Mesothelial cell of epicardium (in vitro differentiated cells): ENCODE measurements around the gene AP1M2. TPM values are rescaled to one million over a fixed set of nuclear protein-coding genes. Genes with fewer than 3 reads are reported as not detected.

Experiments
- DNase-seq, 2 experiments: peaks; one replicate each; pipeline ENCODE4 v3.0.0; 2021; ENCODE audit warnings: low spot score in 2 of 2; ENCODE audit not compliant: unreplicated experiment in 2 of 2
- H3K27ac Mint-ChIP-seq: 2 replicates; pipeline ENCODE4 v1.8.0; 2021; ENCODE audit warnings: mixed read lengths
- H3K27me3 Mint-ChIP-seq: 2 replicates; pipeline ENCODE4 v1.8.0; 2021; ENCODE audit warnings: low read depth, mixed read lengths
- H3K36me3 Mint-ChIP-seq: 2 replicates; pipeline ENCODE4 v1.8.0; 2021; ENCODE audit warnings: mixed read lengths
- H3K4me1 Mint-ChIP-seq: 2 replicates; pipeline ENCODE4 v1.8.0; 2021; ENCODE audit warnings: mixed read lengths
- H3K4me3 Mint-ChIP-seq: 2 replicates; pipeline ENCODE4 v1.8.0; 2021; ENCODE audit warnings: mild to moderate bottlenecking, moderate library complexity, mixed read lengths
- H3K9me3 Mint-ChIP-seq: 2 replicates; pipeline ENCODE4 v1.8.0; 2021; ENCODE audit warnings: mixed read lengths
- CTCF ChIP-seq: fragments of 200-600 bp; sonication (generic); IDR thresholded peaks from one replicate; pipeline ENCODE4 v1.5.0; 2021; ENCODE audit warnings: antibody characterized with exemption; ENCODE audit not compliant: unreplicated experiment
- total RNA-seq: library from RNA; stranded (reverse); gene quantifications from 3 replicates; pipeline ENCODE4 v1.2.1, GENCODE V29; 2021

The AP1M2 gene
- total RNA-seq, 1 donor from 2014 or later = 25.9 TPM

- H3K27ac Mint-ChIP-seq = peak overlapping the region; percentile 54
Observed at GRCh38 chr19:10566658-10567410, 20.3 kb downstream of the AP1M2 start.

GRCh38 chr19:10566408-10566657 is 20.8 kb downstream of the AP1M2 start:
- no peaks in the 10 kb centered on the region for H3K9me3 Mint-ChIP-seq
- H3K27ac Mint-ChIP-seq = peak overlapping the region; percentile 91
- peak overlapping the region; percentile 87 for H3K4me3 Mint-ChIP-seq
- no peaks in the 10 kb centered on the region for H3K27me3 Mint-ChIP-seq
- H3K36me3 Mint-ChIP-seq = no peaks in the 10 kb centered on the region
- no peak for TF ChIP-seq CTCF
- DNase-seq = no peak
- H3K4me1 Mint-ChIP-seq = peaks cover 38% of the 10 kb centered on the region

More at GRCh38 chr19:10566658-10567410, 20.3 kb downstream of the AP1M2 start:
- no peak for DNase-seq
- Mint-ChIP-seq H3K27me3 (no peaks in the 10 kb centered on the region), H3K4me1 (peaks cover 38% of the 10 kb centered on the region), H3K4me3 (peak overlapping the region; percentile 87), H3K9me3 (no peaks in the 10 kb centered on the region), H3K36me3 (no peaks in the 10 kb centered on the region)
- no peak for TF ChIP-seq CTCF

- Mint-ChIP-seq H3K27ac (peak within 1 kb of the TSS; percentile 91), H3K27me3 (no peaks in the 10 kb centered on the region), H3K36me3 (no peaks in the 10 kb centered on the region), H3K9me3 (no peaks in the 10 kb centered on the region), H3K4me1 (peaks cover 38% of the 10 kb centered on the region), H3K4me3 (peak within 1 kb of the TSS; percentile 87)
- TF ChIP-seq CTCF = peak; percentile 71
- DNase-seq = peak; percentile 97 to 98
Observed at GRCh38 chr19:10565567-10566407, 21.3 kb downstream of the AP1M2 start, which contains the start of gene KRI1. Gene KRI1, minus strand, starts transcription at chr19:10566010. Its CDS starts 11 bp downstream, at chr19:10565999.

GRCh38 chr19:10565028-10565566 is 22.0 kb downstream of the AP1M2 start:
- Mint-ChIP-seq H3K4me3 (peak overlapping the region; percentile 87), H3K9me3 (no peaks in the 10 kb centered on the region), H3K27ac (peak overlapping the region; percentile 89), H3K36me3 (peaks cover 2% of the 10 kb centered on the region), H3K27me3 (no peaks in the 10 kb centered on the region), H3K4me1 (peaks cover 38% of the 10 kb centered on the region)
- no peak for TF ChIP-seq CTCF
- DNase-seq = peak in 1 of 2 experiments; percentile 43

GRCh38 chr19:10562609-10563008 is 24.5 kb downstream of the AP1M2 start:
- no peak for DNase-seq
- no peaks in the 10 kb centered on the region for H3K9me3 Mint-ChIP-seq
- peaks cover 10% of the 10 kb centered on the region for H3K36me3 Mint-ChIP-seq
- TF ChIP-seq CTCF = no peak
- H3K27me3 Mint-ChIP-seq = no peaks in the 10 kb centered on the region
- no peak overlapping the region for H3K4me3 Mint-ChIP-seq
- no peak overlapping the region for H3K27ac Mint-ChIP-seq
- peaks cover 24% of the 10 kb centered on the region for H3K4me1 Mint-ChIP-seq
